NCI-H2171 (cell line): ENCODE measurements around the gene KCNMA1.

Experiments used
- DNase-seq: peaks from one replicate; lab custom pipeline; 2025; lab: John Stamatoyannopoulos, UW

KCNMA1 gene

DNA sequence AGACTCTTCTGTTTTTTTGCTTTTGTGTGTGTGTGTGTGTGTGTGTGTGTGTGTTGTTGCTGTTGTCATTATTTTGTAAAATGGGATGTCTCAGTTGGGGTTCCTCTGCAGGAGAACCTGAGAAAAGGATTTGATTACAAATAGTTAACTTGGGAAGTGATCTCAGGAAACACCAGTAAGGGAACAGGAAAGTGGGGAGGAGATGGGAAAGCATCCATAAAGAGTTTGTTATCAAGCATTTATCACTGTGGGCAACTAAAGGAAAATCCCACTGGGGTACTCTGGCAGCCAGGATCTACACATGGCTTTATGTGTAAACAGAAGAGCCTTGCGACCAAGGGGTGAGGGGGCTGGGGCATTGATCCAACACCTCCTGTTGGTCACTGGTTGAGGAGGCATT lies 485.4 kb downstream of the KCNMA1 start:
- no peak for DNase-seq

DNA sequence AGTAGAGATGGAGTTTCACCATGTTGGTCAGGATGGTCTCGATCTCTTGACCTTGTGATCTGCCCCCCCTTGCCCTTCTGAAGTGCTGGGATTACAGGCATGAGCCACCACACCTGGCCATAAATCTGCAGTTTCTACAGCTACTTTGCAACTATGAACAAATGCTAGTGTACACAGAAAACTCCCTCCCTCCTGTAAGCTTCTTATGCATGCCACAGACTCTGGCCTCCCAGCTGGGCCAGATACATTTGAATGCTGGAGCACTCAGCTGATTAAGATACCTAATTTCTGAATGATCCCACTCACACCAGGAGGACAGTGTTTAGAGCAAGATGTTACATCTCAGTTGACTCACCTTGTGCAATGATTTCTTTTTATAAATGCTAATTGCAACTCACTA lies 486.2 kb downstream of the KCNMA1 start:
- DNase-seq, result no peak

DNA sequence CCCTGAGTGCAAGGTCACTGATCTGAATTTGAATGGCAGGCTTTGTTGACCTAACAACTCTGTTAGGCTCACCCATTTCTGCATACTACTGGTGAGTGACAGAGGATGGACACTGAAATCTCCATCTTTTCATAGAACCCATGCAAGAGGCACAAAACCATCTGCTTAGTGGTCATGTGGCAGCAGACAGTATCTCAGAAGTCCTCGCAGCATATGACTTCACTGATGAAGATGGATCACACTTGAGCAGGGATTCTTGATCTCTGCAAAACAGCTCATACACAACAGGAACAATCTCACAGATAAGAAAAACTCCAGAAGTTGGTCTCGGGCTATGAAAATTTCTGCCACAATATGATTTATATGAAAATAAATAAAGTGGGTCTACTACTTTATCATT lies 487.9 kb downstream of the KCNMA1 start:
- no peak for DNase-seq

- no peak for DNase-seq
Measured at GRCh38 chr10:77149001-77149400, 488.6 kb downstream of the KCNMA1 start.

DNA sequence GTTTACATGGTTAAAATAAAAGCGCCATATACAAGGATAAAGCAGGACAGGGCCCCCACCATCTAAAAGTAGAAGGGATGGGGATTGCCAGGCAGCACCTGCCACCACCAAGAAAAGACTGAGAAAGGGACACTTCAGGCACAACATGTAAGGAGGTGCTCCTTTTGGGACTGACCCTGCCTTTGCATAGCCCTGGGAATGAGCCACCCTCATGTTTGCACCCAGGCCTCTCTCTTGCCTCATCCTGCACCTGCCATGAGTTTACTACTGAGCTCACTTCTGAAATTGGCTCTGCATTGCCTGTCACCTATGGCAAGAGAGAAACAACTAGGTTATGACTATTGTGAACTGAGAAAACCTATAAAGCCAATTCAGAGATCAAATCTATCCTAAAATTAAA lies 489.7 kb downstream of the KCNMA1 start:
- DNase-seq, result no peak

DNA sequence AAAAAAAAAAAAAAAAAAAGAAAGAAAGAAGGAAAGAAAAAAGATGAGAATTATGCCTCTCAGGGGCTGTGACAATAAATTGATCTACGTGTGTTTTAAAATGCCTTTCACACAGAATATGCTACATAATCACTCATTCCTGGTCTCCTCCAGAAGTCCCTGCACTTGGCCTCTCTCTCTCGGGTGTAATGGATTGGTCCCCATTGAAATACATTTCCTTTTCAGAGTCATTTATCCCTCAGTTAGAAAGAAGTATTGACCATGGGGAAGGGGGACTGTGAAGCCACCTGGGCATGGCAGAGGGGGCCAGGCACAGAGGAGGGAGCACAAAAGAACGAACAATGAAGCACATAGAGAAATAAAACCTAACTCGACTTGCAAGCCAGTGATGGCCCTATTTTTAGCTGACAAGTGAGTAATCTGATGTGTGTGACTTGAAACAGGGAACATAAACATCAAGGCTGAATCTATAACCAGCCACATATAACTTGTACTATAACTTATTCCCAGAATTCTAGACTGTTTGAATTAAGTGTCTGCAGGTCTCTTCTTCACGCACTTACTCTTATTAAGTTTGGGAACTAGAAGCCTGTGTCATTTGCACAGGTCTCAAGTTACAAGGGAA lies 490.8 kb downstream of the KCNMA1 start:
- DNase-seq, result no peak

- DNase-seq, result no peak
Measured at GRCh38 chr10:77144656-77145055, 493.0 kb downstream of the KCNMA1 start.

DNA sequence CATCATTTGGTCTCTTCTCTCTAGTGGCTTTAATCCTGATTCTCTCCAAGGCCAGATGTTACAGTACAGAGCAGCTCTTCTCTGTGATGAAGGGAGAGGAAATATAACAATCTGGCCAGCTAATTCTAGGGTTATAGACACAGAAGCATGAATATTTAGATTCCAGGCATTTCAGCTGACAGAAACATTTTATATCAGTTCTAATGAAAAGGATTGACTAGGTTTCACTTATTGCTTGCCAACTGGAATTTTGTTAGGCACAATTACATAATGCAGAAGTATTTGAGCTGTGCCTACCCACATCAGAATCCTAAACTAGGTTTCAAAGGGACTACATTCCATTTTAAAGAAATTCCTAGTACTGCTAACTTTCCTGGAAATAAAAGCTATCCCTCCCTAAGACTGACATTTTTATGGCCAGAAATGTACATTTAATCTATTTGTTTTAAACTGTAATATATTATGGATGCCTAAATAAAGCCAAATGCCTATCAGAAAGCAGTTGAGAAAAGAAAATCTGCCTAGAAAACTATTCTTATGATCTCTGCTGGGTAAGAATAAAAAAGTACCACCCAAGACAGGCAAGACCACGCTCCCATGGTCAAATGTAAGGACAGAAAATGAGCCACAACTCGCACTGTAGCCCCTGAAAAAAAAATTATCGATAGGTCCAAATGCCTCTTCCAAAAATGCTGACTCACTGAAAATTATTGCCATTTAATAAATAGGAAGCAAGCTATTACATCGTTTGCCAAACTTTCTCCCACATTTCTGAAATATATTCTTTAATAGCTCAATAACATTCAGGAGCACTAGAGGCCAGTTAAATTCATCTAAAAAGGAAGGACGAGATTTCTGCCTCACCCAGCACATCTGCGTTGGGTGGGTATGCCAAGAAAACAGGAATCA lies 498.1 kb downstream of the KCNMA1 start:
- DNase-seq, result no peak

DNA sequence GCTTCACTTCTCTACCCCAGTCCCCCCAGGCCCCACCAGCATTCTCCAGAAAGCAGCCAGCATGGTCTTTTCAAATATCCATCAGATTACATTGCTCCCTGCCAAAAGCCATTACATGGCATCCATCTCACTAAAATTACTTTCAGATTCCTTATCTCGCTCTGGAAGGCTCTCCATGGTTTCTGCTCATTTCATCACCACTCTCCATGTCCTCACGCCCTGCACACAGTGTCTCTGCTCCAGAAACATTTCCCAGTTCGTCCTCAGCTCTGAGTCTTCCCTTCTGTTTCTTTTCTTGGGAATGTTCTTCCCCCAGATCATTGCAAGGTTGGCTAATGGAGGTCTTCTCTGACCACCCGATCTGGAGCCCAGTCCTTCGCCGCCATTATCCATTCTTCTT lies 499.1 kb downstream of the KCNMA1 start:
- DNase-seq, result no peak

GRCh38 chr10:77135555-77135954 lies 502.1 kb downstream of the KCNMA1 start:
- DNase-seq, result no peak

GRCh38 chr10:77131214-77131613 lies 506.4 kb downstream of the KCNMA1 start:
- DNase-seq, result no peak

- DNase-seq, result no peak
Measured at GRCh38 chr10:77127243-77127642, 510.4 kb downstream of the KCNMA1 start.

GRCh38 chr10:77125231-77125630 lies 512.4 kb downstream of the KCNMA1 start:
- DNase-seq, result no peak

DNA sequence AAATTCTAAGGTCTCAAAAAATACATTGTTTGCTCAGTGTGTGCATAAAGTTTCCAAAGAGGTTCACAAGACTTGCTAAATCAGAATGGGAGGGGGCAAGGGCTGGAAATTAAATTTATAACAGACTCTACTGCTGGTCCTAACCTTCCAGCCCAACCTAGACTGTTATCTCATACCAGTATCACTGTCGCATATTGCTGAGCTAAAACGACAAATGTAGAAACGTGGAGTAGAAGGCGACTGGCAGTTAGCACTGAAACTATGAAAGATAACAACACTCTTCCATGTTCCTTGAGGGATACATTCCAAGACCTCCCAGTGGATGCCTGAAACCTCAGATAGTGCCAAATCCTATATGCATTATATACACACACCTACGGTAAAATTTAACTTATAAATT lies 514.3 kb downstream of the KCNMA1 start:
- DNase-seq, result no peak

DNA sequence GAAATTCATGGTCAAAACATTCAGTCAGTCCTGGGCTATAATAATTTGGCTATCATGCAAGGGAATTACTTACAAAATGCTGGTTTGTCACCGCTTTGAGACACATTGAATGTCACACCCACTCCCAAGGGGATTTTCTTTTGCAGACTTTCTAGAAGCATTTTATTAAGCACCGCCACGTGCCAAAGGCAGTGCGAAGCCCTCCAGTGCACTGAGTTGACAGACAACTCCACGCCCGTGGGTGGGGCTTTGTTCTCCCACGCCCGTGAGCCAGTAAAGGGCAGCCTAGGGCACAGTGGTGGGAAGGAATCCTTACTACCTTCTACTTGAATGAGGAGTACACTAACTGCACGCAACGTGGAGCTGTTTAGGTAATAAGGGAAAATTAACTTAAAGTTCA lies 515.8 kb downstream of the KCNMA1 start:
- DNase-seq, result no peak

- no peak for DNase-seq
Measured at GRCh38 chr10:77120666-77121376, 516.8 kb downstream of the KCNMA1 start.

DNA sequence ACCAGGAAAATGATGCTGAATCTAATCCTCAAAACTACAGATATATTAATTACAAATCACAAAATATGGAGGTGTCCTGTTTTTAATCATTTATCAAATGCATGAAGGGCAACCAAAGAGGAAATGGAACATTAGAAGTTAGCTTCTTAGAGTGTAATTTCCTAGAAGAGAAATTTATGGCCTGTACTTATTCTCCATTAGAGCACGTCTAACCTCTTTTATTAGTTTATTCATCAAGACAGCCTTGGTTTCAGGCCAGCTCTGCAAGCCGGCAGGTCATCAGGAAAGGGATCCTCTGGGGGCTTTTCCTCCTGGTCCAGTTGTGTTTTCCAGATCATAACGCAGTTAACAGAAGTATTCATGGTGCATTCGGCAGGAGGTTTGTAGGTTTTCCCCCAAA lies 517.6 kb downstream of the KCNMA1 start:
- no peak for DNase-seq

GRCh38 chr10:77118603-77119282 lies 518.9 kb downstream of the KCNMA1 start:
- no peak for DNase-seq

DNA sequence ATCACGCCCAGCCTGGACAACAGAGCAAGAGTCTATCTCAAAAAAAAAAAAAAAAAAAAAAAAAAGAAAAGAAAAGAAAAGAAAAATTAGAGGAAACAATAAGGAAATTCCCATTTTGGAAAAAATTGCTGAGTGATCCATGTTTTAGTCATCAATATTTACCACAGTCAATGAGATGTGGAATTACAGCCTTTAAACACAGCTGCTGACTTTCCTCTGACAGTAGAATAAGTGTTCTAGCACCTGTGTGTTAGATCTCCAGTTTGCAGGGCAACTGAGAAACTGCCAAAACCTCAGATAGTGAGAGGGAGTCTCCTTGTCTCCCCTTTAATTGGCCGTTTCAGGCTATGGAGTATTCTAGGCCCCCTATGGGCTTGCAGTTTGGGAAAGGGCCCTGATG lies 520.1 kb downstream of the KCNMA1 start:
- DNase-seq, result no peak

DNA sequence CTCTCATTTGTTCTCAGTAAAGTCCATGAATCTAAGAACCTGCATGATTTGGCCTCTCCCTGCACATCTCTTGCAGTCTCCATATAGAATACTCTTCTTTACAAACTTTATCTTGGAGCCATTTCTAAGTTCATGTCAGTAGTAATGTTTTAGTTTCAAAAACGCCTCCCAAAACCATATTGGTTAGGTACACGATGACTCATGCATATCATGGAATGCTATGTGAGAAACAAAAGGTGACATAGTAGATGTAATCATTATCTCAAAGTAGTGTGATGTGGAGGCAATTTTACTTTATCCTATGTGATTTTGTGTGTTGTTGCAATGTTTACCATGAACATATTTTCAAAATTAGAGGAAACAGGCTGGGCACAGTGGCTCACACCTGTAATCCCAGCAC lies 520.7 kb downstream of the KCNMA1 start:
- DNase-seq, result no peak

- DNase-seq, result no peak
Measured at GRCh38 chr10:77114181-77114821, 523.3 kb downstream of the KCNMA1 start.
